ENCODE results near the gene ROBO4. TPM values are rescaled to one million over a fixed set of nuclear protein-coding genes. Genes with fewer than 3 reads are reported as not detected.
A peak's percentile ranks its signal among the peaks of the same experiment; 100 is the strongest.

Gene ROBO4
- total RNA-seq, 1 donor from 2014 or later, result 6.3 TPM

DNA sequence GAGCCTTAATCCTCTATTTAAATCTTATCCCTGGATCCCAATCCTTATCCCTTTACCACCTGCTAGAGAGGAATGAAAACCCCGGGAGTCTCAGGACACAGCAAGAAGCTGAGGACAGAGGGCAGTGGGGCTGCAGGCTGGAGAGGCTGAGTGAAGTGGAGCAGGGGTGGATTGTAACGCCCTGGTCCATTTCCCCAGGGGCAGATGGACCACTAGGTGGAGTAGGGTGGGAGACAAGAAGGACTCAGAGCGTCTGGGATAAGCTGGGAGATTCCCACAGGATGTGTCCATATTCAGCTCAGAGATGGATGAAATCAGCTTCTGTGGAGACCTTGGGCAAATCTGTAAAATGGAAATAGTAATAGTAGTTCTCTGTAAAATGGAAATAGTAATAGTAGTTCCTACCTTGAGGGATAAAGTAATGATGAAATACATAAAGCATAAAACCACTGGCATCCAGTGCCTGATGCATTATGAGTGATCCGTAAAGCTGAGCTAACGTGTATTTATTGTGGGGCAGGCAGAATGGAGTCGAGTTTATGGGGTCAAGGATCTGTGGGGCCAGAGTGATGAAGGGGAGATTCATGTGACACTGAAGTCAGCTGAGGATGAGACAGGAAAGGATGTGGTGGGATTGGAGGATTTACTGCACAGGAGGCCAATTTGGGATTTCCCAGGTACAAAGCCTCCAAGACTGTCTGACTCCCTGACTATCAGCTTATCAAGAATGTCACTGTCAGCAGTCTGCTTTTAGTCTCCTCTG lies 1.9 kb upstream of the ROBO4 start:
- TF ChIP-seq, protein P1, sequence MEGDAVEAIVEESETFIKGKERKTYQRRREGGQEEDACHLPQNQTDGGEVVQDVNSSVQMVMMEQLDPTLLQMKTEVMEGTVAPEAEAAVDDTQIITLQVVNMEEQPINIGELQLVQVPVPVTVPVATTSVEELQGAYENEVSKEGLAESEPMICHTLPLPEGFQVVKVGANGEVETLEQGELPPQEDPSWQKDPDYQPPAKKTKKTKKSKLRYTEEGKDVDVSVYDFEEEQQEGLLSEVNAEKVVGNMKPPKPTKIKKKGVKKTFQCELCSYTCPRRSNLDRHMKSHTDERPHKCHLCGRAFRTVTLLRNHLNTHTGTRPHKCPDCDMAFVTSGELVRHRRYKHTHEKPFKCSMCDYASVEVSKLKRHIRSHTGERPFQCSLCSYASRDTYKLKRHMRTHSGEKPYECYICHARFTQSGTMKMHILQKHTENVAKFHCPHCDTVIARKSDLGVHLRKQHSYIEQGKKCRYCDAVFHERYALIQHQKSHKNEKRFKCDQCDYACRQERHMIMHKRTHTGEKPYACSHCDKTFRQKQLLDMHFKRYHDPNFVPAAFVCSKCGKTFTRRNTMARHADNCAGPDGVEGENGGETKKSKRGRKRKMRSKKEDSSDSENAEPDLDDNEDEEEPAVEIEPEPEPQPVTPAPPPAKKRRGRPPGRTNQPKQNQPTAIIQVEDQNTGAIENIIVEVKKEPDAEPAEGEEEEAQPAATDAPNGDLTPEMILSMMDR (IDR thresholded peaks at IDR 0.05; ENCODE audit: insufficient read depth, low read length, poor library complexity, severe bottlenecking), result peak; percentile 10
- Histone ChIP-seq H3K4me3 (ENCODE audit: low read depth, low read length) (no peak overlapping the region), H3K27me3 (ENCODE audit: control insufficient read depth, insufficient read depth, low read length) (no peaks in the 10 kb centered on the region), H3K36me3 (ENCODE audit: control insufficient read depth, insufficient read depth, low read length) (no peaks in the 10 kb centered on the region)
- DNase-seq (ENCODE audit: low read depth), result no peak

DNA sequence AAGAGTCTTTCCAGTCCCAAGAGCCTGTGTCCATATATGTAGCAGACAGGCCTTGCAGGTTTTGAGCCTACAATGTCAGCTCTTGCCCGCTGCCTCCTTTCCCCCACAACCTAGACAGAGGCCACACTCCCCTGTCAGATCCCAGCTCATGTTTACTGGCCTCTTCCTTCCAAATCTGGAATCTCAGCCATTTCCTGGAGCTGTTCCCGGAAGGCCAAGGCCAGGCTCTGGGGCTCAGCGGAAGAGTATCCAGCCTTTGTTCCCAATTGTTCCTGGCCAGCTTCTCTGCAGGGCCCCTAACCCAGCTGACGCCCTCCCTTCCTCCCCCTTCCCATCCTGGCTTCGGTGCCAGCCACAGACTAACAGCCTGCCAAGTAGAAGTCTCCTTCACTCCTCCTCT lies 1.0 kb upstream of the ROBO4 start:
- TF ChIP-seq, protein P1 (IDR thresholded peaks at IDR 0.05; ENCODE audit: insufficient read depth, low read length, poor library complexity, severe bottlenecking), result no peak
- DNase-seq (ENCODE audit: low read depth), result no peak
- H3K4me3 ChIP-seq (ENCODE audit: low read depth, low read length), result no peak overlapping the region
- H3K36me3 ChIP-seq (ENCODE audit: control insufficient read depth, insufficient read depth, low read length), result no peaks in the 10 kb centered on the region
- H3K27me3 ChIP-seq (ENCODE audit: control insufficient read depth, insufficient read depth, low read length), result no peaks in the 10 kb centered on the region

DNA sequence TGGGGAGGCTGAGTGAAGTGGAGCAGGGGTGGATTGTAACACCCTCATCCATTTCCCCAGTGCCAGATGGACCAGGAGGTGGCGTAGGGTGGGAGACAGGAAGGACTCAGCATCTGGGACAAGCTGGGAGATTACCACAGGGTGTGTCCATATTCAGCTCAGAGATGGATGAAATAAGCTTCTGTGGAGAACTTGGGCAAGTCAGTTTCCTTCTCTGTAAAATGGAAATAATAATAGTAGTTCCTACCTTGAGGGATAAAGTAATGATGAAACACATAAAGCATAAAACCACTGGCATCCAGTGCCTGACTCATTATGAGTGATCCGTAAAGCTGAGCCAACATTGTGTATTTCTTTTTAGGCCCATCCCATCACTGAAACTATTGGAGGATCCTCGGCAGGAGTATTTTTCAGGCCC lies 607 bp upstream of the ROBO4 start:
- TF ChIP-seq, protein P1 (IDR thresholded peaks at IDR 0.05; ENCODE audit: insufficient read depth, low read length, poor library complexity, severe bottlenecking), result no peak
- Histone ChIP-seq H3K36me3 (ENCODE audit: control insufficient read depth, insufficient read depth, low read length) (no peaks in the 10 kb centered on the region), H3K4me3 (ENCODE audit: low read depth, low read length) (no peak overlapping the region), H3K27me3 (ENCODE audit: control insufficient read depth, insufficient read depth, low read length) (no peaks in the 10 kb centered on the region)
- peak; percentile 67 for DNase-seq (ENCODE audit: low read depth)

DNA sequence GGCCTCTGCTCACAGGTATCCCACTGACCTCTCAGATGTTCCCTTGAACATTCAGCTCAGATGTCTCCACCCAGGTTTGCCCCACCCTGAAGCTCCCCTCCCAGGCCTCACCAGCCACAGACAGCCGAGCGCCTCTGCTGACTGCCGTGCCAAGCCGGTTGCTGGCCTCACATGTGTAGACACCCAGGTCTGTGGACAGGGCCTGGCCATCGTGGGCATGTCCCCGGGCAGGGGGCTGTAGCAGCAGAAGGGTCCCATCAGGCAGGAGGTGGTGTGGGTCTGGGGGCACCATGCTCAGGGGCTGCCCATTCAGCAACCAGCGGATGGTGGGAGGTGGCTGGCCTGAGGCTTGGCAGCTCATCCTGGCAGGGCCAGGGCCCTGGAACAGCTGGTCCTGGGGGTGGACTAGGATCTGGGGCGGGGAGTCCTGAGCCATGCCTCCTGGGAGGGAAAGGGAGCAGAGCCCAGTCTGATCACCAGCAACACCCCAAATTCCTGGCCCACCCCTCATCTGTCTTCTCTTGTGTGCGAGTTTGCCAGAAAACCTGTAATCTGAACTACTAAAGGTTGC lies 759 bp downstream of the ROBO4 start:
- DNase-seq (ENCODE audit: low read depth), result no peak
- TF ChIP-seq, protein P1 (IDR thresholded peaks at IDR 0.05; ENCODE audit: insufficient read depth, low read length, poor library complexity, severe bottlenecking), result no peak
- Histone ChIP-seq H3K36me3 (ENCODE audit: control insufficient read depth, insufficient read depth, low read length) (no peaks in the 10 kb centered on the region), H3K27me3 (ENCODE audit: control insufficient read depth, insufficient read depth, low read length) (no peaks in the 10 kb centered on the region), H3K4me3 (ENCODE audit: low read depth, low read length) (no peak overlapping the region)

DNA sequence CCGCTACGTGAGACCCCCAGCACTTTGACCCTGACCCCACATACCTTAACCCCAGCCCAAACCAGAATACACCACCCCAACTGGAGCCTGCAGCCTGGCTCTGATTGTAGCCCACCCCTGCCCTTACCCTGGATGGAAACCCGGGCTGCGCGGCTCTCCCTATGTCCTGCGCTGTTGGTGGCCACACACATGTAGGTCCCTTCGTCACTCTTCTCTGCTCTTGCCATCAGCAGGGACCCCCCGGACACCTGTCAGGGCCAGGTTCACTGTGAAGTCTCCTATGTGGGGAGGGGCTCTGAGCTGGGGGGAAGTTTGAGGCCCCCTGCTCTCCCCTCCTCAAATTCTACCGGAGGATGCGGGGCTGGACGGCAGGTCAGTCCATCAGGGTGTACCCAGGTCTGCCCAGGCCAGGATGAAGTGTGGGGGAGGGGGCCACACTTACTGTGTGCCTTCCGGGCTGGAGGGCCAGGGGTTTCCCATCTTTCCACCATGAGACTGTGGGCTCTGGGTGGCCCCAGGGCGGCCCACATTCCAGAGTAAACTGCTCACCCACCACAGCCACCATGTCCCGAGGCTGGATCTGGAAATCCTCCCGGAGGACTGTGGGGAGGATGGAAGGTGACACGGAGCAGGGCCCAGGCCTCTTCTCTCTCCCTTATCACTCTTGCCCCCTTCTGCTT lies 1.5 kb downstream of the ROBO4 start:
- no peaks in the 10 kb centered on the region for H3K27me3 ChIP-seq (ENCODE audit: control insufficient read depth, insufficient read depth, low read length)
- TF ChIP-seq, protein P1 (IDR thresholded peaks at IDR 0.05; ENCODE audit: insufficient read depth, low read length, poor library complexity, severe bottlenecking), result no peak
- H3K4me3 ChIP-seq (ENCODE audit: low read depth, low read length), result no peak overlapping the region
- DNase-seq (ENCODE audit: low read depth), result no peak
- no peaks in the 10 kb centered on the region for H3K36me3 ChIP-seq (ENCODE audit: control insufficient read depth, insufficient read depth, low read length)
